ENCODE data around the gene ZNF337. TPM values are rescaled to one million over a fixed set of nuclear protein-coding genes. Genes with fewer than 3 reads are reported as not detected.
"Not testable (repeated sequence)": the region's sequence is repeated elsewhere in the genome, so short reads cannot be mapped to it uniquely, and the experiment has no call there.

The ZNF337 gene
- total RNA-seq, 1 donor from 2014 or later = 22.0 TPM

DNA sequence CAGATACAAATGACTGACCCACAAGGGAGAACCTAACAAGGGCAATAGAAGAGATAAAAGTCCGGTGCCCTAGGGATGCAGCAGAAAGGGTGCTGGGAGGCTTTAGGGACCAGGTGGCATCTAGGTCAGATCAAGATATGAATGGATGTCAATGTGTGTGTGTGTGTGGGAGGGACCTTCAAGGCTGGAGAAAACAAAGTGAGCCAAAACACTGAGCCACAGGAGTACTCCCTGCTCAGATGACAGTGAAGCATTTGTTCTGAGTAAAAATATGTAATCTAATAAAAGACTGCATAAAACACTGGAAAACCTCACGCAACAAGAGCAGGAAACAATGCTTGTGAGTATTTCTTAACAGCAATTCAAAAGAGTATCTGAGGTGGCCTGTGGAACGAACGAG lies 28.2 kb downstream of the ZNF337 start:
- Mint-ChIP-seq H3K4me3 (ENCODE audit: low read depth) (no peak overlapping the region), H3K9me3 (ENCODE audit: low read depth) (no peaks in the 10 kb centered on the region), H3K27me3 (no peaks in the 10 kb centered on the region), H3K36me3 (ENCODE audit: insufficient read depth) (peaks cover 4% of the 10 kb centered on the region), H3K27ac (no peak overlapping the region), H3K4me1 (ENCODE audit: low read depth) (no peaks in the 10 kb centered on the region)
- DNase-seq (ENCODE audit: low spot score, unreplicated experiment) = no peak
- no peak for TF ChIP-seq CTCF (IDR thresholded peaks at IDR 0.05; ENCODE audit: unreplicated experiment)

DNA sequence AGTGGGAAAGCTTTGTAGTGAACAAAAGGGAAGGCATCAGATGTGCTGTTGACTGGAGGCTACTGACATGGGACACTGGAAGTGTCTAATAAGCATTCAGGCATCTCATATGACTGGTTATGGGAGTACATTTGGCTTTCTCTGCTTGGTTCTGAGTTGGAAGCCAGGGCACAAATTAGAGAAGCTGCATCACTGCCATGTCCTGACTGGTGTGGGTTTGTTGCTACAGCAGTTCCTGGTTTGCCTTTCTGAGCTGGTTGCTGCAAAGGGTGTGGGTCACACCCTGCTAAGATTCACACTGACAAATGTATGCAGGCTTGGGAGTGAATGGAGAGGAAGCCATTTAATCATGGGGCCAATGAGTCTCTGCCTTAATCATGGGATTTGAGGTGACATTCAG lies 36.7 kb downstream of the ZNF337 start:
- Mint-ChIP-seq H3K4me1 (ENCODE audit: low read depth) (no peaks in the 10 kb centered on the region), H3K27ac (no peak overlapping the region), H3K36me3 (ENCODE audit: insufficient read depth) (peaks cover 2% of the 10 kb centered on the region), H3K4me3 (ENCODE audit: low read depth) (no peak overlapping the region), H3K9me3 (ENCODE audit: low read depth) (no peaks in the 10 kb centered on the region), H3K27me3 (no peaks in the 10 kb centered on the region)
- no peak for TF ChIP-seq CTCF (IDR thresholded peaks at IDR 0.05; ENCODE audit: unreplicated experiment)
- no peak for DNase-seq (ENCODE audit: low spot score, unreplicated experiment)

GRCh38 chr20:25654487-25654886 lies 42.2 kb downstream of the ZNF337 start:
- TF ChIP-seq CTCF (IDR thresholded peaks at IDR 0.05; ENCODE audit: unreplicated experiment) = no peak
- peaks cover 5% of the 10 kb centered on the region for H3K36me3 Mint-ChIP-seq (ENCODE audit: insufficient read depth)
- H3K27me3 Mint-ChIP-seq = no peaks in the 10 kb centered on the region
- peaks cover 5% of the 10 kb centered on the region for H3K9me3 Mint-ChIP-seq (ENCODE audit: low read depth)
- H3K27ac Mint-ChIP-seq = no peak overlapping the region
- H3K4me1 Mint-ChIP-seq (ENCODE audit: low read depth) = no peaks in the 10 kb centered on the region
- no peak for DNase-seq (ENCODE audit: low spot score, unreplicated experiment)
- H3K4me3 Mint-ChIP-seq (ENCODE audit: low read depth) = no peak overlapping the region

GRCh38 chr20:25652866-25653265 lies 43.8 kb downstream of the ZNF337 start:
- not testable (repeated sequence) for H3K9me3 Mint-ChIP-seq (ENCODE audit: low read depth); H3K36me3 Mint-ChIP-seq (ENCODE audit: insufficient read depth); H3K4me1 Mint-ChIP-seq (ENCODE audit: low read depth); H3K4me3 Mint-ChIP-seq (ENCODE audit: low read depth); H3K27me3 Mint-ChIP-seq; DNase-seq (ENCODE audit: low spot score, unreplicated experiment); H3K27ac Mint-ChIP-seq

DNA sequence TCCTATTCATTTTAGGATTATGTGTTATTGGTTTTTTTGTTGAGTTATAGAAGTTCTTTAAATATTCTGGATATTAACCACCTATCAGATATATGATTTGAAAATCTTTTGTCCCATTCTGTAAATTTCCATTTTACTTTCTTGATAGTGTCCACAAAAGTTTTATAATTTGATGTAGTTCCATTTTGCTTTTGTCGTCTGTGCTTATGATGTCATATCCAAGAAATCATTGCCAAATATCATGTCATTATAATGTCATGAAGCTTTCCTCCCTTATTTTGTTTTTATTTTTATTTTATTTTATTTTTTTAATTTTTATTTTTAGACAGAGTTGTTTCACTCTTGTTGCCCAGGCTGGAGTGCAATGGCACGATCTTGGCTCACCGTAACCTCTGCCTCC lies 51.8 kb downstream of the ZNF337 start:
- TF ChIP-seq CTCF (IDR thresholded peaks at IDR 0.05; ENCODE audit: unreplicated experiment) = no peak
- H3K27ac Mint-ChIP-seq = no peak overlapping the region

GRCh38 chr20:25643716-25644115 lies 52.9 kb downstream of the ZNF337 start:
- Mint-ChIP-seq H3K4me3 (ENCODE audit: low read depth) (no peak overlapping the region), H3K9me3 (ENCODE audit: low read depth) (peaks cover 7% of the 10 kb centered on the region), H3K36me3 (ENCODE audit: insufficient read depth) (peaks cover 18% of the 10 kb centered on the region), H3K27me3 (no peaks in the 10 kb centered on the region), H3K27ac (no peak overlapping the region), H3K4me1 (ENCODE audit: low read depth) (no peaks in the 10 kb centered on the region)
- no peak for DNase-seq (ENCODE audit: low spot score, unreplicated experiment)
- no peak for TF ChIP-seq CTCF (IDR thresholded peaks at IDR 0.05; ENCODE audit: unreplicated experiment)

More for the DNA sequence above, 51.8 kb downstream of the ZNF337 start:
- Mint-ChIP-seq H3K9me3 (ENCODE audit: low read depth) (peaks cover 7% of the 10 kb centered on the region), H3K36me3 (ENCODE audit: insufficient read depth) (peaks cover 17% of the 10 kb centered on the region), H3K4me3 (ENCODE audit: low read depth) (no peak overlapping the region), H3K27me3 (no peaks in the 10 kb centered on the region), H3K4me1 (ENCODE audit: low read depth) (no peaks in the 10 kb centered on the region)
- no peak for DNase-seq (ENCODE audit: low spot score, unreplicated experiment)
